Caki2 (cell line): ENCODE measurements around the gene IPO8. TPM values are rescaled to one million over a fixed set of nuclear protein-coding genes. Genes with fewer than 3 reads are reported as not detected.

Source experiments
- DNase-seq: peaks from one replicate; pipeline ENCODE4 v3.0.0-alpha.2; 2015; ENCODE audit warnings: low read depth
- in situ Hi-C: cut with HindIII; loops from 2 replicates; pipeline ENCODE4 v1.10.0; 2016; ENCODE audit warnings: low sequenced_read_pairs, low pct_unique_long_range_greater_than_20kb, mixed read lengths
- total RNA-seq: library from RNA; depleted of rRNA; stranded (reverse); fragments of >200 nt; shearing (Covaris generic); gene quantifications from 2 replicates; pipeline ENCODE4 v1.2.3, GENCODE V29; 2014; ENCODE audit warnings: low replicate concordance

The IPO8 gene
- total RNA-seq, 1 experiment from 2014 or later = 11.3 TPM

DNA sequence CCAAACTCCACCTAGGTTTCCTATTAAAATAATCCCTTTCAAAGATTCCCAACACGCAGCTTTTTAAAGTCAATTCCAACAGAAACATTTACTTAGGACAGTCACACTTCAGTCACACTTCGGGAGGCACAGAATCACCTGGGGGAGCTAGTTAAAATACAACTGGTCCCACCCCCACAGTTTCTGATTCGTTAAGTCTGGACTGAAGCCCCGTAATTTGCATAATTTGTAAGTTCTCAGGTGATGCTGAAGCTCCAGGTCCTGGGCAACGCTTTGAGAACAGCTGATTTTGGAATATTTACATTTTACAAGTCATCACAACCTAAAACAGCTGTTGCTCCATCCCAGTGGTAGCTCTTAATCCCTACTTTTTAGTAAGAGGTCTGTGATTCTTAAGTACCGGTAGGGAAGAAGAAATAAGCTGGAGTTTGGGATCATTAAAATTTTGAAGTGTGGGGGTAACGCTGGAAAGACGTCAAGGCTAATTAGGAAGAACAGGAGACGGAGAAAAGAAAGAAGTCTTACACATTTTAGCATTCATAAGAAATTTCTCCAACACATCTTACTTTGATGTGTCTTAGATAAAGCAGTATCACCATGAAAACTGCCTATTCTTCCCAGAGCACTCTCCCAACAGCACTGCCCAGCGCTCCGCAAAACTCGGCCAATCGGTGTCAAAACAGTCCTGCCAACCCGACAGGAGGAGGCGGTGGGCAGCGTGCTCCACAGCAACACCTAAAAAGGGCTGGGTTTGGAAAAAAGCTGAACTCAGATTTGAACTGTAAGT is 1.1 kb downstream of the IPO8 start:
- in situ Hi-C loops = no loop called here
- peak; percentile 46 for DNase-seq

DNA sequence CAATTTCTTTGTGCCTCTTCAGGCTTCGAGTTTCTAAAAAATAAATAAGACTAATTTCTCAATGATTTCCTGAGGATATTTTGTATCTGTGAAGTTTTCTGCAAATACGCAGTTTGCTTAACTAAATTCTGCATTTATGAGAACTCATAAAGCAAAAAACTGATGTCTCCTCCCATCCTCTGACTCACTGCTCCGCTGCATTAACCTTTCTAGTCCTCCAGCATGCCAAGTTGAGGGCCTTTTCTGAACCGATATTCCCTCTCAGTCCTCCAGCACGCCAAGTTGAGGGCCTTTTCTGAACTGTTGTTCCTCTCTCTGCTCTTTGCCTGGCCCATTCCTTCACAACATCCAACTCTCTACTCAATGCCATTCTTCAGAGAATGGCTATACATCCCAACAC is 3.2 kb downstream of the IPO8 start:
- no peak for DNase-seq
- in situ Hi-C loops = no loop called here

- peak; percentile 48 for DNase-seq
- in situ Hi-C loops = no loop called here
Observed at GRCh38 chr12:30691122-30691879, 4.4 kb downstream of the IPO8 start.

GRCh38 chr12:30687265-30687986 is 8.2 kb downstream of the IPO8 start:
- no peak for DNase-seq

DNA sequence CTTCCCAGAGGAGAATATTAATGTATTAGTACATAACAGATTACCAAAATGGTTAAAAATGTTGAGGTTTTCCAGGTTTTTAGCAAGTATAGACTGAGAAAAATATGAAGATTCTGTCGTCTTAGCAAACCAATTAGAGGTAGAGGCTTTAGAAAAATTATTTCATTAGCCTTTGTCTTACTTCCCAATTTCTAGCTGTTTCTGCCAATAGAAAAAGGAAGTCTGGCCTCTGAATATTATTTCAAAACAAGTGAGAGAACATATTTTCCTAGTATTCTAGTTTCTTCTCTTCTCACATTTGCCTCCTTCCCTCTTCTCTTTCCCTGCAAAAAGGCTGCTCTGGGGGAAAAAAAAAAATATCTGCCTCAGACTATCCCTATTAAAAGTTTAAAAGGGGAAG is 16.4 kb downstream of the IPO8 start:
- DNase-seq = no peak
- in situ Hi-C loops = no loop called here

More at GRCh38 chr12:30687265-30687986, 8.2 kb downstream of the IPO8 start:
- in situ Hi-C loops = no loop called here

GRCh38 chr12:30678221-30678620 is 17.4 kb downstream of the IPO8 start:
- in situ Hi-C loops = no loop called here

DNA sequence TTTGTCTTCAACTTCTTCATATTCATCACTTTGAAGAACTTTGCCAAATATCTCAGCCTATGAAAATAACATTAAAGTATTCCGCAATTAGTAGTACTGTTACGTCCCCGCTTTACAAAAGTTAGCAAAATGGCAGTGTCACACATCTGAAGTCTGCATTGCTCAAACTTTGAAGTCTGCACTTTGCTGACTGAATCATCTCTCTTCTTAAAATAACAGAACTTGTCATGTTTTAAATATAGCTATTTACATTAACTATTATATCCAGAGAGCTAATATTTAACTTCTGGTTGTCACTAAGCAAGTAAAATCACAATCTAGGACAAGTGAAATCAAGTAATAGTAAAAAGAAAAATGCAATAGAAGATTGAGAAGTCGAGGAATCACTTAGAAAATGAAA is 34.5 kb downstream of the IPO8 start:
- in situ Hi-C loops = no loop called here
- DNase-seq = peak; percentile 6

More at GRCh38 chr12:30678221-30678620, 17.4 kb downstream of the IPO8 start:
- no peak for DNase-seq

DNA sequence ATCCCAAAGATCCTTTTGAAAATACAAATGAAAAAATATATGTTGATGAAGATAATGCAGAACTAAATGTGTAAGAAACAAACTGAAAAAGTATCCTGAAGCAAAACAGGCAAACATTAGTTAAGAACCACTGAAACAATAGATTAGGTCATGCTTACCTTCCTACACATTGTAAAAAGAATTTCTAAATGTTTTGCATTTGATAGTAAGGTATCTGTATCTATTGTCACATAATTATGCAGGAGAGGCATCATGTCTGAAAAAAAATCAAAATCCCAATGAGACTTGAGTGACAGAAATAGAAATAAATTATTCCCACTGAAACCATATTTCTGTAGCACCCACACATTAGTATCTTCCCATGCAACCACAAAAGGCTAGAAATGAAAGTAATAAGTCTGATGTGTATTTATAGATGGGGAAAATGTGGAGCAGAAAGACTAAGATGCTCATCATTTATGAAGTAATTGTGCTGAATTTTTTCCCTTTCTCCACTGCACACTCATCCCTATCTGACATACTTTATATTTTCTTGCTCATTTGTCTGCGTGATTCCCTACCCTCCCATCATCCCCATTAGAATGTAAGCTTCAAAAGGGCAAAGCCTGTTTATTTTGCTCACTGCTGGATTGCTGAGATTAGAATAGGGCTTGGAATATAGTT is 43.5 kb downstream of the IPO8 start:
- in situ Hi-C loops = no loop called here
- DNase-seq = no peak

DNA sequence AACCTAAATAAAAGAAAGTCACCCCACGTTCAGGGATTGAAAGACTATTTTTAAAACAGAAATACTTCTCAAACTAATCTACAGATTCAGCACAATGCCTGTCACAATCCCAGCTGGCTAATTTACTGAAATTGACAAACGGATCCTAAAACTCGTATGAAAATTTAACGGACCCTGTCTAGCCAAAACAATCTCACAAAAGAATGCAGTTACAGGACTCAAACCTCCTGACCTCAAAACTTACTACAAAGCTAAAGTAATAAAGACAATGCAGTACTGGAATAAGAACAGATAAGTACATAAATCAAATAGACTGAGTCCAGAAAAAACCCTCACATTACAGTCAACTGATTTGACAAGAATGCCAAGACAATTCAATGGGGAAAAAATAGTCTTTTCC is 48.8 kb downstream of the IPO8 start:
- DNase-seq = no peak
- in situ Hi-C loops = no loop called here

- in situ Hi-C loops = no loop called here
- no peak for DNase-seq
Observed at GRCh38 chr12:30643366-30643765, 52.3 kb downstream of the IPO8 start.

DNA sequence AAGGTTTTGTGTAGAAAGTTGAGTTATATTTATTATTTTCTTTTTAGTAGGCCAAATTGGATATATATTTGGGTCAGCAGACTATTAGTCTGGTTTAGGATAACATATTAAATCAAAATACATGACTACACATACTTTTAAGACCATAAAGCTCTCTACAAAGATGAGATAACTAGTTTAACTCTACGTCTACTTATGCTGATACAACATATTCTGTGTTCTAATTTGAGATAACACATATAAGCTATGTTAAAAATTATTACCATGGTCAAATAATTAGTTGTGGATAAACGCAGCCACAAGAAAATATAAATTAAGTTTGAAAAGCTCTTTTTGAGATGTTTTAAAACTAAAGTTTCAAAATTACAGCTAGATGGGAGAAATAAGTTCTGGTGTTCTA is 55.3 kb downstream of the IPO8 start:
- in situ Hi-C loops = no loop called here
- DNase-seq = no peak

DNA sequence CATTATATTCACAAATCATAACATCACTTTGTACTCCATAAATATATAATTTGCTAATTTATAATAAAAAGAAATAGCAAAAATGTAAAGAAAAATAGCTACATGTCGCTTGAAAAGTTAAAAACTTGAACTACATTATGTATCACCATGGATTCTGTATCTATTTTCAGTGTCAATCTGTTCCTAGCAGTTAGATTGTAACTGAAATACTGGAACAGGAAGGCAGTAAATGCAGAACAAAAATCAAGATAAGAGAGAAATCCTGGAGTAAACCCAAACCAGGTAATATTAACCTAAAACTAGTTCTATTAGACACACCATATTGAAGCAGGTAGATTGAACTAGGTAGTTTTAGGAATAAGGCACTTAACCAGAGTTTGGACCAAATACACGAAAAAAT is 60.3 kb downstream of the IPO8 start:
- no peak for DNase-seq
- in situ Hi-C loops = no loop called here

DNA sequence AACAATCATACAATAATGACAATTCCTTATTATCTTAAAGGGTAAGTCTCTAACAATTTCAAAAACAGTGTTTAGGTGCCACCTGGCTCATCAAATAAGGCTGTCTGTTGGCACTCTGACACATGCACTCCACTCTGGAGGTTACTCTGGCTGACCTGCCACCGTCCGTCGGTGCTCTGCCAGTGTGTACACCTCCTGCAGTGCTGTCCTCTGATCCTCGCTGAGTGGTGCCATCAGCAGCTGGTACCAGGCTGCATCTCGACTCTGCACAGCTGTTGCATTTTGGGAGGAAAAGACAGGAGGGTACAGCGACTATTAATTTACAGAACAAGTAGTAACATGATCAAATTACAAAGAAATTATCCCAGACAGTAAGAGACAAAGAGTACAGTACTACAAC is 63.9 kb downstream of the IPO8 start:
- in situ Hi-C loops = no loop called here
- no peak for DNase-seq

DNA sequence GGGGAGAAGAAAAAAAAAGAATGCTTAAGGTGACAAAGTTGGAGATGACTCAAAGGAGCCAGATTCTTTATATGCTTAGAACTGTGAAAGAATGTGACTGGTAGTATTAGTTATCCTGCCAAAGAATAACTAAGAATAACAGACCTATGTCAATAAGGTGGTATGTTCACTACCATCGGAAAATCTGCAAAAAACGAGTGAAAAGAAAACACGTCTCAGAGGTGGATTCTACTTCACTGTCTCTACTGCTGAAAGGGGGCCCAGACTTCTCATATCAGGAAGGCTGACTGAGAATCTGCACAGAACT is 64.7 kb downstream of the IPO8 start:
- in situ Hi-C loops = no loop called here
- no peak for DNase-seq

DNA sequence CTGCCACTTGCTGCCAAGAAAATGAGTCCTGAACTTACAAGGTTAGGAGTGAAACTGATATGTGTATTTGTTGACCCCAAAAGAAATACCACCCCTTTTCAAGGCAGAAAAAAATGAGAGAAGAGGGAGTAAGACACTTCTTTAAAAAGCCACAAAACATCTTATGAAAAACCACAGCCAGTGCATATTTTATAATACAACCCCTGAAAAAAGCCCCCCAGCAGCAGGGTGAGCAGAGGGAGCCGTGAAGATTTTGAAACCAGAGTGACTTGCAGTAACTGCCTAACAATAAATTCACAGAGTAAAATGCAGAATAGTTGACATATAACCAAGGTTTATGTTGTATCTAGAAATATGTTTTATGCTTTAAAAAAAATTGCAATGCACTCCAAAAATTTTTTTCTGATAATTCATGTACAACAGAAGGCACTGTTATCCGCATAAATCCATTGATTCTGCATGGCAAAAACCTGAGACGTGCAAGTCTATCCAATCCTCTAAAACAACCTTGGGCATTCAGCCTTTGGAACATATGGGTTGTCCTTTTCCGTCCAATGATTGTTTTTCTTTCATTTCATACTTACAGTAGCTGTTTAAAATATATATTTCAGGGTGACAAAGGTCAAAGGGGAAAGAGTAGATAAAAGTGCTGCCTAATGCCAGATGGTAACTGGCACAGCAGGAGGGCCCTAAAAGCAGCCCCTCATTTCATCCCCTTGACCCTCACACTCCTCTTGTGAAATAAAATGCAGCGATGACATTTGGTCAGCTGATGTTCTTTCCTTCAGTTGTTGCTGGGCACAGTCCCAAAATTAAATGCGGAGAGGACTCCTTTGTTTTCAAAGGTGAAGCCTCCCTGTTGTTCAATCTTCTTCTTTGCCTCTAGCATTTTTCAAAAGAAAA is 65.3 kb downstream of the IPO8 start:
- DNase-seq = no peak
- in situ Hi-C loops = no loop called here

DNA sequence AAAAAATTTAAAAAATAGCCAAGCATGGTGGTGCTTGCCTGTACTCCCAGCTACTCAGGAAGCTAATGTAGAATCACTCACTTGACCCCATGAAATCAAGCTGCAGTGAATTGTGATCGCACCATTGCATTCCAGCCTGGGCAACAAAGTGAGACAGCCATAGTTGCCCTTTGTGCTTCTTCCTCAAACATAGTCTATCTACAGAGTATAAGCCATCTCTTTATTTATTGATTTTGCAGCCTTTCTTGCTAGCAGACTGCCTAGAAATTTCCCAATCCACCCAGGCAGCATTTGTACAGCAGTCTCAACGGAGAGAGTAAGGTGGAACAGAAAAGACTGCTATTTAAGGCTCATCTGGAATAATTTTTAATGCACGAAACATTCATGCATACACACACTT is 68.8 kb downstream of the IPO8 start:
- in situ Hi-C loops = no loop called here
- DNase-seq = no peak

- no peak for DNase-seq
- in situ Hi-C loops = no loop called here
Observed at GRCh38 chr12:30624009-30624408, 71.7 kb downstream of the IPO8 start.

- DNase-seq = no peak
Observed at GRCh38 chr12:30622509-30622908, 73.2 kb downstream of the IPO8 start.

More at GRCh38 chr12:30622509-30622908, 73.2 kb downstream of the IPO8 start:
- in situ Hi-C loops = no loop called here
